ENCODE results near the gene GAB2.
"Not testable (repeated sequence)": the region's sequence is repeated elsewhere in the genome, so short reads cannot be mapped to it uniquely, and the experiment has no call there.

The GAB2 gene

GRCh38 chr11:78228467-78228866 is 189.2 kb downstream of the GAB2 start:
- in situ Hi-C loops (cut with HindIII; ENCODE audit: low sequenced_read_pairs) = no loop called here

- in situ Hi-C loops (cut with HindIII; ENCODE audit: low sequenced_read_pairs) = no loop called here
Measured at GRCh38 chr11:78227921-78228320, 189.7 kb downstream of the GAB2 start.

GRCh38 chr11:78226684-78227680 is 190.6 kb downstream of the GAB2 start:
- in situ Hi-C loops (cut with HindIII; ENCODE audit: low sequenced_read_pairs) = no loop called here

GRCh38 chr11:78224906-78225420 is 192.7 kb downstream of the GAB2 start:
- in situ Hi-C loops (cut with HindIII; ENCODE audit: low sequenced_read_pairs) = no loop called here

GRCh38 chr11:78224506-78224905 is 193.1 kb downstream of the GAB2 start:
- in situ Hi-C loops (cut with HindIII; ENCODE audit: low sequenced_read_pairs) = no loop called here

DNA sequence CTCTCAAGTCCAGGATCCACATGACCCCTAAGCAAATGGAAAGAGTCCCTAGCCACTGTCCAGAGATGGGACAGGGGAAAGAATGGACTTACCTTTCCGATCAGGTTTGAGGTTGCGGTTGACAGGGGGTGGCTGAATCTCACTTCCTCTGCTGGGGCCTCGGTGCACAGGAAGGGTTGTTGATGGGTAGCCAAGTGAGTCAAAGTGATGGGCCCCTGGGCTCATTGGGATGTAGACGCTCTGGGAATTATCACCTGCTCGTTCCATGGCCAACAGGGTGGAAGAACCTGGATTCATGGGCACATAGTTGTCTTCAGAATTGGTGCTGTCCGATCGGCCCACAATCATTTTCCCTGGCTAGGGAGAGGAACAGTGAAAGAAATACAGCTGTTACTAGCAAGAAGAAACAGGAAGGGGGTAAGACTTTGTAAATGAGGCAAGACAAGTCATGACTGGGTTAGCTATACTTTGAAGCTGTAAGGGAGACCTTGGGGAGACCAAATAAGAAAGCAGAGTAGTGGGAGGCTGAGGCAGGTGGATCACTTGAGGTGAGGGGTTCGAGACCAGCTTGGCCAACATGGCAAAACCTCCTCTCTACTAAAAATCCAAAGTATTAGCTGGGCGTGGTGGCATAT is 194.2 kb downstream of the GAB2 start:
- in situ Hi-C loops (cut with HindIII; ENCODE audit: low sequenced_read_pairs) = no loop called here

DNA sequence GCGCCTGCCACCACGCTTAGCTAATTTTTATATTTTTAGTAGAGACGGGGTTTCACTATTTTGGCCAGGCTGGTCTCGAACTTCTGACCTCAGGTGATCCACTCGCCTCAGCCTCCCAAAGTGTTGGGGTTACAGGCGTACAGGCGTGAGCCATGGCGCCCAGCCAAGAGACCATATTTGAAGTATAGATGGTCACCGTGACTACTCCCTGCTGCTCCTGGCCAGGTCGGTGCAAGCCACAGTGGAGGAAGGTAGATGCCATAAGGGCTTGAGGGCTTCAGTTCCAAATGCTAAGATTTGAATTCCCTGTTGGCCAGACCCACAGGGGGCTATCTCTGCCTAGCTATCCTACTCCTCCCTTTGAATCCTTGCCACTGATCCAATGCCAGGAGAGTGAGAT is 194.9 kb downstream of the GAB2 start:
- in situ Hi-C loops (cut with HindIII; ENCODE audit: low sequenced_read_pairs) = not testable (repeated sequence)

GRCh38 chr11:78221396-78222315 is 196.0 kb downstream of the GAB2 start:
- in situ Hi-C loops (cut with HindIII; ENCODE audit: low sequenced_read_pairs) = no loop called here

DNA sequence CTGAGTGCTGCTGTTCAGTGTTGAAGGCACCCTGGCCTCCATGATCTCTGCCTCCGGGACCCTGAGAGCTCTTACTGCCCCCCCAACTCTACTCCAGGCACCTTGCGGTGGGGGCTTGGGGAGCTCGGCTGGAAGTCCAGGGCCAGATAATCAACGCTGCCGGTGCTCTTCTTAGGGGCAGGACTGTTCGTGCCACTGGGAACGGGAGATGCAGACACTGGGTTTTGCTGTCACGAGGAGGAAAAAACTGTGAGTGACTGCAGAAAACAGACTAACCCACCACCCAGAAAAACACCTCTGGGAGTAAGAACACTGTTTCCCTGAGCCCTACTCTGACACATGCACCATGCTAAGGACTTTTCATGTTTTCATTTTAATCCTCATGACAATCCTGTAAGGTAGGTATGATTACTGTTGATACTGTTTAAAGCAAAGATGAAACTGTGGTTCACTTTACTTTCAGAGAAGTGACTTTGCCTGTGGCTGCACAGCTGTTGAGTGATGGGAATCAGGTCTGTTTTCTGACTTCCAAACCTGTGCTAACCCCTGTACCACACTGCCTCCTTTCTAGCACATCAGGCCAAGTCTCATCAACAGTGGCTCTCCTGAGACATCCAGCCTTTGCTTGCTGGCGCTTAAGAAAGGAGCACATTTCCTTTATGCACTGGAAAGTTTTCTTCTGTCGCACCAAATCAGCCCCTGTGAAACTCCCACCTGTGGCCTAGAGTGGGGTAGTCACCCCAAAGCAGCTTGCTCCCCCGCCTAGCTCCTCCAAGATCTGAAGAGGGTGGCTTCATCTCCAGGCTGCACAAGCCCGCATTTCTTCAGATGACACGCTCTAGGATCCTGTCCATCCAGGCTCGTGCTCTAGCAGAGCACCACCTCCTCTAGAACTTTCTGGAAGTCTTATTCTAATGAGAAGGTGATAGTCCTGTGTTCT is 197.1 kb downstream of the GAB2 start:
- in situ Hi-C loops (cut with HindIII; ENCODE audit: low sequenced_read_pairs) = no loop called here

DNA sequence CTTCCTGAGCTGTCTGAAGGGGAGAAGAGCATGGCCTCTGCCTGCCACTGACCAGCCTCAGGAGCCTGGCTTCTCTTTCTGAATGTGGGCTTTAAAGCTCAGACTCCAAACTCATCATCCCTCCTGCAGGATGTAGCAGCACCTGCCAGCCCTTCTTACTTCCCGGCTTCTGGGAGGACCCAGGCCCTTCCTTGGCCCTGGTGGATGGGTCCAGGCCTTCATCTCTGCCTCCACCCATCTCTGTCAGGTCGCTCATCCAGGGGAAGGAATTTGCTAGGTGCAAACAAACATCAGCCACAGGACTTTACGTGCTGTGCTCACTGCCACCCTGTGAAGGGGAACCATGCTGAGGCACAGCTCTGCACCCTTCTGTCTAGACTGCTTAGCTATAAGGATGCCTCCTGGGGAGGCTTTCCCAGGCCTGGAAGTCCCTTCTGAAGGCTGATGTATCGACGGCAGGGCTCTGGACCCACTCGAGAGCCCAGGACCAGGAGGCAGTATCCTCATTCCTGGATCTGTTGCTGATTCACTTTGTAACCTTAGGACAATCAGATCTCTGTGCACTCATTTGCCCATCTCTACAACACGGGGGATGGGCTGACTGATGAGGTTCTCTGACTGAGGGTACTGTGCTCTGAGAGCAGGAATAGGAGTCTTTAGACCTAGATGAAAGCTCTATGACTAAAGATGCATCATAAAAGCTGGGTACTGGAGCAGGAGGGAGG is 198.0 kb downstream of the GAB2 start:
- in situ Hi-C loops (cut with HindIII; ENCODE audit: low sequenced_read_pairs) = no loop called here

DNA sequence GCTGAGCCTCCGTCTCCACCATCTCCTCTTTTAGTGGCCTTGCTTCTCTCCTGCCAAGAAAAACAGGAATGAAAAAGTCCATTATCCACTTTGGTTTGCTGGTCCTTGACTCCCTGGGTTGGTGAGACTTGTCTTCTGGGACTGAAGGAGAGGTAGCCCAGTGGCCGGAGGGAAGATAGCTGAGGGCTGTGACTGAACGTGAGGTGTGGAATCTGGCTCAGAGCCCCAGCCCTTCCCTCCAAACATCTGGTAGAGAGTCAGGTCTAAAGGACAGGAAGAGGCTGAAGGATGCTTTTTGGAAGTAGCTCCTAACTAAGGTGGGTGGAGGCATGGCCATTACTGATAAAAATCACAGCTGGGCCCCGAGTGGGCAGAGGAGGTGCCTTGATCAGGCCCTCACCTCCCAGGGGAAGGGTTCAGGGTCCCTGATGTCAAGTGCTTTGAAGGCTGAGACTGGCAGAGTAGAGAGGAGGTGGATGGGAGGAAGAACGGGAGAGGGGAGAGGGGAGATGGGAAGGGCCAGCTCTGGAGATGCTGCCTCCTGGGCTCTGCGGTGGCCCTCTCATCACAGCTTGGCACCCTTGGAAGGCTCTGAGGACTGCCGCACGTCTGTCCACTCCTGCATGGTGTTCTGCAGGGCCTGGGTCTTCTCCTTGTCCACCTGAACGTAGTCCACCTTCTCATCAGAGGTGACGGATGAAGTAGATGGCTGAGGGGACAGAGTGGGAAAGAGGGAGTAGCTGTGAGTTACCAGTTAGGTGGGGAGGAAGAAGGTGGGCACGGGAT is 198.7 kb downstream of the GAB2 start:
- in situ Hi-C loops (cut with HindIII; ENCODE audit: low sequenced_read_pairs) = no loop called here

DNA sequence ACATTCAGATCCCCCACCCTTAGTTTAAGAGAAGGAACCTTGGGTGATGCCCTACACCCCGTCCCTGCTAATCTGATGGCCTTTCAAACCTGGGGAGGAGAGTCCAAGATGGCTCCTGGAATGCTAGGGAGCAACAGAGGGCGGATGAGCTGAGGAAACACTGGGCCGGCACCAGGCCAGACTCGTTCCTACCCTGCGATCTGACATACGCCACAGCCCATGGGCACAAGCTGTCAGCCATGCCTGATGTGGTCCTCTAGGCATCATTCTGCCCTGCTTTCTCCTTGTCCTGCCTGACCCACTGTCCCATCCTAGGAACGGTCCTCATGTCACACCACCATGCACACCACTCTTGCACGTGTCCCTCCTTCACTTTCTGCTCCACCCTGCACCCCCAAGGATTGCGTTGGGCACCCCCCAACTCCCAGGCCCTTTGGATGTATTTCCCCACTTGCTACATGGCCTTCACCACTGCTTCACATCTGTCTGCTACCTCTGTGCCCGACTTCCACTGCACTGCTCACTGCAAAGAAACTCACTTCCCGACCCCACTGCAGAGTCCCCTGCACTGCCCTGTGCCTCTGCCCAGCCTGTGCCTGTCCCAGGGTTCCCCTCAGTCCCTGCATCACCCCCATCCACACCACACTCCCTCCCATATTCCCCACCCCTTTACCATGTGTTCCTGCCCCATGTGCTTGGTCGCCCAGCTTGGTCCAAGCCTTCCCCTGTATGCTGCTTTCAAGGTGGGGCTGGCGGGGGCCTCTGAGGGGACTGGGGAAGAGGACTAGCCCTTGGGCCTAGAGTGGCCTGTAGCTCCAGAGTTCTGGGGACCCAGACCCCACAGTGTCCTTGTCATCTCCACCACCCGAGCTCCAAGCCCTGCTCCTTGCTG is 199.7 kb downstream of the GAB2 start:
- in situ Hi-C loops (cut with HindIII; ENCODE audit: low sequenced_read_pairs) = no loop called here

DNA sequence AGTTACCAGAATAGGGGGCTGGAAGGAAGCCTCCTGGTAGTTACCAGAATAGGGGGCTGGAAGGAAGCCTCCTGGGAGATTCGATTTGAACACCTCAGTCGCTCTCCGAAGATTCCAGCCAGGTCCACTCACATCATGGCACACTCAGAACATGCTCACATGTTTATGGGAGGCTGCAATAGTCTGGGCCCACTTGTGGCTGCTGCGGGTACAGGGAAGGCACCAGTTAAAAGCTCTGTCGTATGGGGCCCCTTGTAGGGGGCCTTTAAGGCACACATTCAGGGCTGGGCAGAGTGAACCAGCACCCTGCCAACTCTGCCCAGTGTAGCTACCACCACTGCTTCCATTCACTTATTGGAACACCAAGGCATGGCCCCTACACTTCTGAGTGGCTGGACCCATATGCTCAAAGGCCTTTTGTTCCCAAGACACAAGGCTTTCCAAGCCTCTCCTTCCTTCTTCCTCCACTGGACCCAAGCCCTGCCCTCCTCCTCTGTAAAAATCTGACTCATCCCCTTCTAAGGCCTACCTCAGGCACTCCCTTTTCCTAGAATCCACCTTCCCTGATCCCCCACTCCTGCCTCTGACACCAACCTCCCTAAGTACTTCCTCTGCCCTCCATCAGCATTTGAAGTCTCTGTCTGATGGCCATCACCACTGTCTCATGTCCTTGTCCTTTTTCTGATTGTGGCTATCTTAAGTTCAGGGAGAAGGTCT is 200.9 kb downstream of the GAB2 start:
- in situ Hi-C loops (cut with HindIII; ENCODE audit: low sequenced_read_pairs) = no loop called here

- in situ Hi-C loops (cut with HindIII; ENCODE audit: low sequenced_read_pairs) = no loop called here
Measured at GRCh38 chr11:78216021-78216420, 201.6 kb downstream of the GAB2 start.

DNA sequence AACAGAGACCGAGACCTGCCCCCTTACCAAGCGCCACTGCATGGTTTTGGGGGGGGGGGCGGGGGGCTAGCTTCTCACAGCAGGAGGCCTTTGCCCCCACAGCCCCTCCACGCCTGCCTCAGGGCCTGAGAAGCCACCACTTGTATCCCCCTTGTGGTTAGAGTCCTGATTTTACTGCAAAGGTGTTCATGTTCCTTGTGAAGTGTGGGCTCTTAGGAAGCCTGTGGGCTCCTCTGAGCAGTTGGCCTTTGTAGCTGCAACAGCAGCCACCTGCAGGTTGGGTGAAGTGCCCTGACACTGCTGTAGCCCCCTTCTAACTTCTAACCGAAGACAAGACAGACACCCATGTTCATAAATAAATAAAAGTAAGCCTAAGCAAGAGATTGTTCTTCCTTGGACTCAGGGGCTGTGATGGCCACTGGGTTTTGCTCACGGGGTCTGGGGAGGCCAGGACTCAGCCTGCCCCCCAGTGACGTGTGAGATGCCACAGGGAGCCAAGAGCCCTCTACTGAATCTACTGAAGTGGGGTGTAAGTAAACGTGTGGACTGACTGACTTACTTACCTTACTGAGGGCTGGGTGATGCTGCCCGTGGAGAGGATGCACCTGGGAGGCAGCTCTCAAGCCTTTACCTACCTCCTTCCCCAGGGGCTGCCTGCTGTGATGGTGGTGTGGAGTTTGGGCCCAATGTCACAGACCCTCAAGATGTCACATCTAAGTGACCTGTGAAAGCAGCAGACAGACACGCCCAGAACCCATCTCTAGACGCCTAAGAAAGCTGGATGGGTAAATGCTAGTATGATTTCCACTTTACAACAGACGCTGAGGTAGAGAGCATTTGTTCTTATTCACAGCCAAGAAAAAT is 203.1 kb downstream of the GAB2 start:
- in situ Hi-C loops (cut with HindIII; ENCODE audit: low sequenced_read_pairs) = no loop called here
